H9 (cell line): Measurements from ENCODE around the gene AFG1L. TPM values are rescaled to one million over a fixed set of nuclear protein-coding genes. Genes with fewer than 3 reads are reported as not detected.

ENCODE experiments used
- DNase-seq: peaks from one replicate; pipeline ENCODE4 v3.0.0-alpha.2; 2017
- H2AFZ ChIP-seq: one replicate; pipeline ENCODE4 v1.6.1; 2013; ENCODE audit warnings: mild to moderate bottlenecking, low read length, control low read depth, moderate library complexity
- H2AK5ac ChIP-seq: 2 replicates; pipeline ENCODE4 v1.6.1; 2013; ENCODE audit warnings: low read length, control low read depth, mixed read lengths; ENCODE audit not compliant: insufficient read length
- H2BK120ac ChIP-seq: one replicate; pipeline ENCODE4 v1.6.1; 2013; ENCODE audit warnings: low read depth, mild to moderate bottlenecking, low read length, control low read depth, inconsistent platforms; ENCODE audit not compliant: poor library complexity, severe bottlenecking
- H2BK12ac ChIP-seq: 2 replicates; pipeline ENCODE4 v1.6.1; 2013; ENCODE audit warnings: low read length, control low read depth, mixed read lengths, low read depth; ENCODE audit not compliant: insufficient read length
- H2BK15ac ChIP-seq: 2 replicates; pipeline ENCODE4 v1.6.1; 2013; ENCODE audit warnings: low read depth, low read length, control low read depth
- H2BK20ac ChIP-seq: one replicate; pipeline ENCODE4 v1.6.1; 2013; ENCODE audit warnings: low read depth, mild to moderate bottlenecking, low read length, control low read depth, inconsistent platforms; ENCODE audit not compliant: poor library complexity, severe bottlenecking
- H2BK5ac ChIP-seq: 2 replicates; pipeline ENCODE4 v1.6.1; 2013; ENCODE audit warnings: low read length, control low read depth, mixed read lengths; ENCODE audit not compliant: insufficient read length
- H3K14ac ChIP-seq: 2 replicates; pipeline ENCODE4 v1.6.1; 2013; ENCODE audit warnings: low read length, control low read depth; ENCODE audit not compliant: insufficient read depth
- H3K18ac ChIP-seq: 2 replicates; pipeline ENCODE4 v1.6.1; 2013; ENCODE audit warnings: low read depth, mild to moderate bottlenecking, mixed read lengths, low read length, control low read depth; ENCODE audit not compliant: insufficient read length
- H3K23ac ChIP-seq: 2 replicates; pipeline ENCODE4 v1.6.1; 2013; ENCODE audit warnings: low read length, control low read depth, mixed read lengths, low read depth; ENCODE audit not compliant: insufficient read length
- H3K23me2 ChIP-seq: 2 replicates; pipeline ENCODE4 v1.6.1; 2013; ENCODE audit warnings: low read depth, mild to moderate bottlenecking, mixed read lengths, low read length, control low read depth; ENCODE audit not compliant: insufficient read length, poor library complexity, severe bottlenecking
- H3K27ac ChIP-seq: 2 replicates; pipeline ENCODE4 v1.5.1; 2013; ENCODE audit warnings: low read length, control low read depth, mixed read lengths, low read depth; ENCODE audit not compliant: insufficient read length
- H3K27me3 ChIP-seq: 2 replicates; pipeline ENCODE4 v1.6.1; 2013; ENCODE audit warnings: low read length, control low read depth, inconsistent platforms; ENCODE audit not compliant: insufficient read depth
- H3K4ac ChIP-seq: 2 replicates; pipeline ENCODE4 v1.6.1; 2013; ENCODE audit warnings: low read depth, mild to moderate bottlenecking, control low read depth, inconsistent platforms, low read length, moderate library complexity
- H3K4me1 ChIP-seq: 2 replicates; pipeline ENCODE4 v1.6.1; 2013; ENCODE audit warnings: low read length, control low read depth, inconsistent platforms; ENCODE audit not compliant: insufficient read depth
- H3K4me2 ChIP-seq: 2 replicates; pipeline ENCODE4 v1.6.1; 2013; ENCODE audit warnings: low read length, control low read depth, mixed read lengths; ENCODE audit not compliant: insufficient read length, insufficient read depth
- H3K56ac ChIP-seq: 2 replicates; pipeline ENCODE4 v1.6.1; 2013; ENCODE audit warnings: low read depth, mild to moderate bottlenecking, mixed read lengths, low read length, control low read depth; ENCODE audit not compliant: insufficient read length
- H3K79me1 ChIP-seq: 2 replicates; pipeline ENCODE4 v1.6.1; 2013; ENCODE audit warnings: low read depth, mild to moderate bottlenecking, moderate library complexity, low read length, control low read depth, inconsistent platforms; ENCODE audit not compliant: insufficient read depth, poor library complexity, severe bottlenecking
- H3K79me2 ChIP-seq: 2 replicates; pipeline ENCODE4 v1.6.1; 2013; ENCODE audit warnings: low read length, control low read depth, inconsistent platforms; ENCODE audit not compliant: insufficient read depth
- H3K9ac ChIP-seq: 2 replicates; pipeline ENCODE4 v1.6.1; 2013; ENCODE audit warnings: low read length, control low read depth, mixed read lengths; ENCODE audit not compliant: insufficient read length; ENCODE audit errors: extremely low read depth
- H3K9me3 ChIP-seq: one replicate; pipeline ENCODE4 v1.6.1; 2013; ENCODE audit warnings: low read depth, low read length, inconsistent platforms; ENCODE audit not compliant: control insufficient read depth
- H3T11ph ChIP-seq: one replicate; pipeline ENCODE4 v1.6.1; 2013; ENCODE audit warnings: mild to moderate bottlenecking, low read length, control low read depth, inconsistent platforms
- H4K20me1 ChIP-seq: one replicate; pipeline ENCODE4 v1.6.1; 2013; ENCODE audit not compliant: control insufficient read depth, insufficient read length, insufficient read depth
- H4K5ac ChIP-seq: 2 replicates; pipeline ENCODE4 v1.6.1; 2013; ENCODE audit warnings: low read depth, mild to moderate bottlenecking, mixed read lengths, low read length, control low read depth; ENCODE audit not compliant: insufficient read length
- H4K8ac ChIP-seq: replicated peaks from 2 replicates; pipeline ENCODE4 v1.6.1; 2013; ENCODE audit warnings: low read length, control low read depth, mixed read lengths, low read depth; ENCODE audit not compliant: insufficient read length
- H4K91ac ChIP-seq: 2 replicates; pipeline ENCODE4 v1.6.1; 2013; ENCODE audit warnings: low read depth, mild to moderate bottlenecking, moderate library complexity, mixed read lengths, low read length, control low read depth; ENCODE audit not compliant: insufficient read length
- H3K27ac Mint-ChIP-seq, 3 experiments: 2 replicates in 2 of 3; 3 replicates in 1 of 3; pipeline ENCODE4 v1.8.0; 2020 to 2021; ENCODE audit warnings: mixed read lengths in 3 of 3, mild to moderate bottlenecking in 1 of 3, moderate library complexity in 1 of 3
- H3K27me3 Mint-ChIP-seq: 2 replicates; pipeline ENCODE4 v1.8.0; 2021; ENCODE audit warnings: low read depth, mild to moderate bottlenecking, moderate library complexity, mixed read lengths
- H3K36me3 Mint-ChIP-seq, 3 experiments: 2 replicates in 2 of 3; 3 replicates in 1 of 3; pipeline ENCODE4 v1.8.0; 2020 to 2021; ENCODE audit warnings: low read depth in 3 of 3, mixed read lengths in 3 of 3; ENCODE audit not compliant: insufficient read depth in 1 of 3
- H3K4me1 Mint-ChIP-seq, 2 experiments: 2 replicates each; pipeline ENCODE4 v1.8.0; 2020; ENCODE audit warnings: mixed read lengths in 2 of 2
- H3K4me3 Mint-ChIP-seq, 2 experiments: 2 replicates in 1 of 2; 3 replicates in 1 of 2; pipeline ENCODE4 v1.8.0; 2020 to 2021; ENCODE audit warnings: mild to moderate bottlenecking in 2 of 2, mixed read lengths in 2 of 2, moderate library complexity in 1 of 2
- H3K9me3 Mint-ChIP-seq, 2 experiments: 2 replicates in 1 of 2; 3 replicates in 1 of 2; pipeline ENCODE4 v1.8.0; 2020; ENCODE audit warnings: mild to moderate bottlenecking in 2 of 2, mixed read lengths in 2 of 2, moderate library complexity in 1 of 2
- WGBS: extraction: QIAGEN DNeasy Blood & Tissue Kit; methylation state at CpG from one replicate; pipeline ENCODE4 v1.1.7; 2013; ENCODE audit warnings: missing lambda C conversion rate, low lambda C conversion rate, mixed read lengths; ENCODE audit not compliant: insufficient read length; ENCODE audit errors: extremely low coverage; 5-methylcytosine and 5-hydroxymethylcytosine counted together
- total RNA-seq: library from RNA; stranded (reverse); gene quantifications from 2 replicates; pipeline ENCODE4 v1.2.1, GENCODE V29; 2021
- TF ChIP-seq, protein P1 (sequence below): fragments of 200-600 bp; sonication (generic); conservative IDR thresholded peaks from 3 replicates; pipeline ENCODE4 v1.8.0; 2021; ENCODE audit warnings: antibody characterized with exemption, mild to moderate bottlenecking

Gene AFG1L
- total RNA-seq, 1 experiment from 2014 or later = 4.7 TPM

DNA sequence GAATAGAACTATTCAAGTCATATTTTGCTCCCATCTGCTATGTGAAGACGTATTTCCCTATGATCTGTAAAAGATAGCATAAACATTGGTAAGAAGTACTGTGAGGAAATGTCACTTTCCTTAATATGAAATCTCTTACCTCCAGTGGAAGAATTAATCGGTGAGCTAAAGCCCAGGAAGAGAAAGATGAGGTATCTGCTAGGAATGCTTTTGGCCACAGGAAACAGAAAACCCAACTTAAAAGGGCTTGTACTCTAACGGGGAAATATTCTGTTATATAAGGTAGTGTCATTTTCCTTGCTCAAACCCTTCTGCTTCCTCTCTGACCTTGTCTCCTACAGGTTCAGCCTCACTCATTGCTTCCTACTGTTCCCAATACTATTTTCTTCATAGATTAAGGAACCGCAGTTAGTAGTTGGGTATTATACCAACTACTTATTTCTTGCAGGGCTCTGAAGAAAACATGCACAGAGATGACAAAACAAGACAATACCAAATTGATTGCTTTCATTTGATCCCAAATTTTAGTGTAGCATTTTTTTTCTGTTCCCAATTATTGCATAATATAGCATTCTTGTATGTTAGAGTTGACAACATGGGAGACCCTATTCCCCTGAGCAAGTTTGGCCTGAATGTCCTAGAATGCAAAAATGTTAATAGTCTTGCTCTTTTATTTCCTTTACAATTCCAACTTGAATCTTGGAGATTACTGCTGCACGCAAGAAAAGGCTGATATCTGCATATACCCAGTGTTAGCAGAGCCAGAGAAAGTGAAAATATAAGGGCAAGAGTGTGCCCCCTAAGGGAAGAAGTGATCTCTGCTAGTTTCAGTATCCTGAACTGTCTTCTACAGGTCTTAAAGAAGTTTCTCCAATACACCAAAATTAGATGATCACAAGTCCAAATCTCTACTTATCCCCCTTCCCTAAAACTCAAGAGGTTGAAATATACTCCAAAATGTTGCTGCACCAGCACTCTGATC lies 65.3 kb downstream of the AFG1L start:
- no peaks in the 10 kb centered on the region for H3K9me3 ChIP-seq
- no peak overlapping the region for H2BK120ac ChIP-seq
- no peaks in the 10 kb centered on the region for H3K27me3 ChIP-seq
- H4K8ac ChIP-seq = no peak overlapping the region
- no peak overlapping the region for H3K56ac ChIP-seq
- Mint-ChIP-seq H3K36me3 (no peaks in the 10 kb centered on the region), H3K4me3 (no peak overlapping the region), H3K27ac (no peak overlapping the region), H3K9me3 (no peaks in the 10 kb centered on the region), H3K4me1 (peaks cover 3% of the 10 kb centered on the region in 2 experiments; a peak in 1 of 4 replicates), H3K27me3 (no peaks in the 10 kb centered on the region)
- H3K4ac ChIP-seq = no peak overlapping the region
- WGBS = no CpG with 5 or more reads among the region's 5 CpGs
- no peak overlapping the region for H3T11ph ChIP-seq
- H3K79me2 ChIP-seq = no peaks in the 10 kb centered on the region
- H4K91ac ChIP-seq = no peak overlapping the region
- no peaks in the 10 kb centered on the region for H3K79me1 ChIP-seq
- H3K23me2 ChIP-seq = no peaks in the 10 kb centered on the region
- no peak overlapping the region for H2BK20ac ChIP-seq
- H2AK5ac ChIP-seq = no peak overlapping the region
- DNase-seq = no peak
- no peak overlapping the region for H2BK5ac ChIP-seq
- H3K23ac ChIP-seq = no peak overlapping the region
- no peak overlapping the region for H3K4me2 ChIP-seq
- no peak overlapping the region for H2BK15ac ChIP-seq
- H3K14ac ChIP-seq = no peak overlapping the region
- H4K20me1 ChIP-seq = no peaks in the 10 kb centered on the region
- H2AFZ ChIP-seq = no peak overlapping the region
- no peak overlapping the region for H3K9ac ChIP-seq
- H2BK12ac ChIP-seq = no peak overlapping the region
- H3K27ac ChIP-seq = no peak overlapping the region
- H3K18ac ChIP-seq = no peak overlapping the region
- H4K5ac ChIP-seq = no peak overlapping the region
- TF ChIP-seq, protein P1, sequence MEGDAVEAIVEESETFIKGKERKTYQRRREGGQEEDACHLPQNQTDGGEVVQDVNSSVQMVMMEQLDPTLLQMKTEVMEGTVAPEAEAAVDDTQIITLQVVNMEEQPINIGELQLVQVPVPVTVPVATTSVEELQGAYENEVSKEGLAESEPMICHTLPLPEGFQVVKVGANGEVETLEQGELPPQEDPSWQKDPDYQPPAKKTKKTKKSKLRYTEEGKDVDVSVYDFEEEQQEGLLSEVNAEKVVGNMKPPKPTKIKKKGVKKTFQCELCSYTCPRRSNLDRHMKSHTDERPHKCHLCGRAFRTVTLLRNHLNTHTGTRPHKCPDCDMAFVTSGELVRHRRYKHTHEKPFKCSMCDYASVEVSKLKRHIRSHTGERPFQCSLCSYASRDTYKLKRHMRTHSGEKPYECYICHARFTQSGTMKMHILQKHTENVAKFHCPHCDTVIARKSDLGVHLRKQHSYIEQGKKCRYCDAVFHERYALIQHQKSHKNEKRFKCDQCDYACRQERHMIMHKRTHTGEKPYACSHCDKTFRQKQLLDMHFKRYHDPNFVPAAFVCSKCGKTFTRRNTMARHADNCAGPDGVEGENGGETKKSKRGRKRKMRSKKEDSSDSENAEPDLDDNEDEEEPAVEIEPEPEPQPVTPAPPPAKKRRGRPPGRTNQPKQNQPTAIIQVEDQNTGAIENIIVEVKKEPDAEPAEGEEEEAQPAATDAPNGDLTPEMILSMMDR = peak; percentile 56
- H3K4me1 ChIP-seq = no peaks in the 10 kb centered on the region
